NCI-H2029 (cell line): ENCODE data around the gene PPIL6.
"Not testable (repeated sequence)": the region's sequence is repeated elsewhere in the genome, so short reads cannot be mapped to it uniquely, and the experiment has no call there.

Experiments used
- DNase-seq: peaks from one replicate; lab custom pipeline; 2025; lab: John Stamatoyannopoulos, UW

The PPIL6 gene

GRCh38 chr6:109393886-109394281, 46.5 kb downstream of the PPIL6 start:
- DNase-seq = no peak

GRCh38 chr6:109393157-109393885, 47.1 kb downstream of the PPIL6 start:
- no peak for DNase-seq

GRCh38 chr6:109389650-109390274, 50.7 kb downstream of the PPIL6 start:
- DNase-seq = no peak

- DNase-seq = no peak
Observed at GRCh38 chr6:109388265-109388664, 52.2 kb downstream of the PPIL6 start.

- DNase-seq = peak; percentile 33
Observed at GRCh38 chr6:109383438-109383940, 56.9 kb downstream of the PPIL6 start.

GRCh38 chr6:109382576-109383437, 57.6 kb downstream of the PPIL6 start:
- DNase-seq = peak; percentile 89

- DNase-seq = peak; percentile 95
Observed at GRCh38 chr6:109381747-109382575, 58.5 kb downstream of the PPIL6 start, which contains the start of gene CD164. Gene CD164, minus strand, starts transcription at chr6:109382467. Its CDS starts 89 bp downstream, at chr6:109382378.

GRCh38 chr6:109381061-109381746, 59.2 kb downstream of the PPIL6 start:
- DNase-seq = peak; percentile 47

GRCh38 chr6:109379711-109380110, 60.7 kb downstream of the PPIL6 start:
- no peak for DNase-seq

GRCh38 chr6:109377717-109378116, 62.7 kb downstream of the PPIL6 start:
- DNase-seq = no peak

- no peak for DNase-seq
Observed at GRCh38 chr6:109374326-109374892, 66.0 kb downstream of the PPIL6 start.

- no peak for DNase-seq
Observed at GRCh38 chr6:109373762-109374161, 66.7 kb downstream of the PPIL6 start.

GRCh38 chr6:109373331-109373730, 67.1 kb downstream of the PPIL6 start:
- DNase-seq = no peak

GRCh38 chr6:109372130-109372529, 68.3 kb downstream of the PPIL6 start:
- DNase-seq = no peak

GRCh38 chr6:109370792-109371191, 69.6 kb downstream of the PPIL6 start:
- no peak for DNase-seq

GRCh38 chr6:109370336-109370735, 70.1 kb downstream of the PPIL6 start:
- DNase-seq = no peak

- no peak for DNase-seq
Observed at GRCh38 chr6:109369728-109370127, 70.7 kb downstream of the PPIL6 start.

GRCh38 chr6:109364382-109365078, 75.9 kb downstream of the PPIL6 start:
- not testable (repeated sequence) for DNase-seq

GRCh38 chr6:109363753-109364152, 76.7 kb downstream of the PPIL6 start:
- DNase-seq = no peak
